ENCODE measurements around the gene CSRP2.

CSRP2 gene

GRCh38 chr12:76890151-76891143 lies 11.6 kb upstream of the CSRP2 start:
- no peak for DNase-seq

DNA sequence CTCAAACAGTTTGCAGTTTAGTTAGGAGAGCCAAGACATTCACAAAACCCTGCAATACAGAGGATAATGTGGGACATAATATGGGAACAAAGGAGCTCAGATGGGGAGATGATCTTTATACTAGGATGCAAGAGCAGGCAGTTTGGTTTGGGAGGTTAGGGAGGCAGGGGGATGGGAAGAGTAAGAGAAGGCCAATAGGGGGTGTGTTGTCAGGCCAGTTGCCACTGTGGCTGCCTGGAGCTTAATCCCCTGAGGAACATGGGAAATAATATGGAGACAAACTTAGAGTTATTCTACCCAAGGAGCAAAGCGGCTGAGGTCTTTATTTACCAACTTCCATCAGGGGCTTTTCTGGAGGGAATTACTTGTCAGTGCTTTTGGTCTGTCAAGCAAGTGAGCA lies 10.0 kb upstream of the CSRP2 start:
- no peak for DNase-seq

- peak; percentile 21 for DNase-seq
These were observed 5.0 kb upstream of the CSRP2 start for GRCh38 chr12:76883811-76884210.

DNA sequence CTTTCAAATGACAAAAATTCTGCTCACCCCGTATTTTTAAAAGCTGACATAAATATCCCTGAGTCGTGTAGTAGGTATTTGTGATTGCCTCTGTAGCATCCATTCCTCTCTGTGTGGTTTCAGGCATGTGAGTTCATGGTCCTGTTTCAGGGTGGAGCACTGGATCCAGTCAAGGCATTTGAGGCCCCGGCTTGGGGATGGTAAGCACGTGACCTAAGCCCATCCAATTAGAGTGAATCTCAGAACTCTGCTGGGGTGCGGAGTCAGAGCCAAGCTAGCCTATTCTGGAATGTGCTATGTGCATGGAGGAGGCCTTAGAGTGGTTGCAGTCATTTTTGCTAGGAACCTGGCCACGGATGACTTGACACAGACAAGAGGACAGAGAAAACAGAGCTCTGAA lies 4.3 kb upstream of the CSRP2 start:
- DNase-seq, result no peak

- no peak for DNase-seq
These were observed 3.5 kb upstream of the CSRP2 start for GRCh38 chr12:76882367-76882766.

- DNase-seq, result no peak
These were observed 2.3 kb upstream of the CSRP2 start for GRCh38 chr12:76881142-76881541.

DNA sequence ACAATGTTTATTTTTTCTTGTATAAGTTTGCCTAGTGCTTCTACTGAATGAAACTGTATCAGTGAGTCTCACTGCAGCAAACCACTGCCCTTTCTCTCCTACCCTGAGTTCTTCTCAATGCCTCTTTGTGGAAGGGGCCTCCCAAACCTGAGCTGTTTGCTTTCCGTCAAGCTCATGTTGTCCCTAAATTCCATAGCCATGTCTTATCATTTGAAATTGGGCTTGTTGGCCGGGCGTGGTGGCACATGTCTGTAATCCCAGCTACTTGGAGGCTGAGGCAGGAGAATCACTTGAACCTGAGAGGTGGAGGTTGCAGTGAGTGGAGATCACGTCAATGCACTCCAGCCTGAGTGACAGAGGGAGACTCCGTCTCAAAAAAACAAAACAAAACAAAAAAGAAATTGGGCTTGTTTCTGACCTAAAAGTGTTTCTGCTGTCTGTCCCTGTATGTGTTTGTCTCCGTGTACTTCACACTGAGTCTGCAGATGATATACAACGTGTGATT lies 1.8 kb upstream of the CSRP2 start:
- no peak for DNase-seq

GRCh38 chr12:76879710-76880518 lies 1.1 kb upstream of the CSRP2 start:
- DNase-seq, result no peak

DNA sequence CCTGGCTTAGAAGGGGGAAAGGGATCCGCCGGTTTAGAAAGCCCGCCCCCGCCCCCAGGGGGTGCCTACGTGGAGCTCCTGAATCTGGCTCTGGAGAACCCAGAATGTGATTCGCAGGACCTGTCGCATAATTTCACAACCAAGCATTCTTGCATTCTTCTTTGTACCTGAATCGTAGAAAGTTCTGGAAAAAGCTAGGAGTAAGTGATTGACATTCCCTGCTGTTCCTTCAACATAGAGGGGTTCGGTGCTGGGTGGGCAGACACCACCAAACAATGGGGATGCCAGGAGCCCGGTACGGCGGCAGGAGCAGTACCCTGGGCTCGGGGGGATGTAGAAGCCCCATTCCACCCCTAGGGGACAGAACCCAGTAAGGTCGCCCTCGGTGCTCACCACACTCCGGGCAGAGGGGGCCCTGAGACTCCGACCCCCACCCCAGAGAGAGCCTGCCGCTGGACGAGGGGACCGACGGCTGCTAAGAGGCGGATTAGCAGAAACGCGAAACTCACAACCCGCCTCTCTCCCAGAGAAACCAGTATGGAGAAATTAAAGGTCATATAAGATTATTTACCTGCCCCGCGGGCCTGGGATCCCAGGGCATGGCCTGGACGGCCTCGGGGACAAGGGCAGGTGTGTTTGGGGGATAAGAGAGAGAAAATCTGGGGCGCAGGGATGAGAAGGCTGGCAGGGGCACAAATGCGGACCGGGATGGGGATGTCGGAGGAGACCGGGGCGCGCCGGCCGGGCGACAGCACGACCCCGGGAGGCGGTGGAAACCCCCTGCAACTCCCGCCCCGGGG lies 520 bp downstream of the CSRP2 start:
- DNase-seq, result peak; percentile 25

GRCh38 chr12:76876696-76877229 lies 2.1 kb downstream of the CSRP2 start:
- no peak for DNase-seq

- no peak for DNase-seq
These were observed 4.2 kb downstream of the CSRP2 start for GRCh38 chr12:76874491-76875190.

DNA sequence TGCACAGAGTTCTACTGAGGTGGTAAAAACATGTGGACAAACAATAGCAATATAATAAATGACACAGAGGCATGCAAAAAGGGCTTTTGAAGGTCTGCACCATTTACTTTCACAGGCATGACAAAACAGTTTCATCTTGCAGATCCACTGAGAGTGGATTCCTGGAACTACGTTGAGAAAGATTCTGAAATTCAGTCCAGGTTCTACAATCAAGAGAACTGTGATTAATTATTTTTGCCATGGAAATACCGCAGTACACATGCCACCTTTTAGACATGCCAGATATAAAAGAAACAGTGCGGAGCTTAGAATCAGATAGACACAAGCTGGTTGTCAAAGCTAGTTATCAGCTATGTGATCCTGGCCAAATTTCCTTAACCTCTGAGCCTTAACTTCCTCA lies 4.8 kb downstream of the CSRP2 start:
- DNase-seq, result no peak

DNA sequence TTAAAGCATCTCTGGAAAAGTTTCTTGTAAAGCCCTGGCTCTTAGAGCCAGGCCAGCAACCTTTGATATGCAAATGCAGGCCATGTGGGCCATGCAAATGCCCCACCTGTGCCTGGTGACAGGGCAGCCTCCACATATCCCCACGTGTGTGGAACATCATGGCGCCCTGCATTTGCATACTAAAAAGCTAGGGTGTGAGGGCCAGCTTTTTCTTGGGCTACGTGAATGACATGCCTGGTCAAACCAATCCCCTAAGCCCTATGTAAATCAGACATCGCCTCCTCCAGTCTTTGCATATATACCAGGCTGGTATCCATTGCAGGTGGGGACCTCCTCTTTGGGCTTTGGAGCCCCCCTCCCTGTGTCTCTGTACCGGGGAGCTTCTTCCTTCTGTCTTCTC lies 6.4 kb downstream of the CSRP2 start:
- no peak for DNase-seq

- DNase-seq, result no peak
These were observed 7.1 kb downstream of the CSRP2 start for GRCh38 chr12:76871742-76872141.

GRCh38 chr12:76871082-76871481 lies 7.7 kb downstream of the CSRP2 start:
- DNase-seq, result no peak

DNA sequence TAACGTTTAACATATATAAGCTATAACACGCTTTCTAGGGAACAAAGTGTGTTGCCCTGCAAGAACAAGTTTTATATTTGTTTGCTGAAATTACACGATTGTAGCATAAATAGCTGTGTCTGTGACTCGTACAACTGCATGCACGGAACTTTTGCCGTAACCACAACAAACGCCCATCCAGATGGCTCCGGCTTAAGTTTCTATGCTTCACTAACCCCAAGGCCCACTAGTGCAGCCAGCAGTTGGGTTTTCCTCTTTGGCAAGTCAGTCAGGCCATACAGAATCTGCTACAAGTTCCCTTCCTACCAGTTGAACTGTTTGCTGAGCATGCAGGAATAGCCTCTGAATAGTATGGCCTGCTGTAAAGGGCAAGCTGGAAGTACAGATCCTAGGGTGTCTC lies 12.1 kb downstream of the CSRP2 start:
- DNase-seq, result no peak

DNA sequence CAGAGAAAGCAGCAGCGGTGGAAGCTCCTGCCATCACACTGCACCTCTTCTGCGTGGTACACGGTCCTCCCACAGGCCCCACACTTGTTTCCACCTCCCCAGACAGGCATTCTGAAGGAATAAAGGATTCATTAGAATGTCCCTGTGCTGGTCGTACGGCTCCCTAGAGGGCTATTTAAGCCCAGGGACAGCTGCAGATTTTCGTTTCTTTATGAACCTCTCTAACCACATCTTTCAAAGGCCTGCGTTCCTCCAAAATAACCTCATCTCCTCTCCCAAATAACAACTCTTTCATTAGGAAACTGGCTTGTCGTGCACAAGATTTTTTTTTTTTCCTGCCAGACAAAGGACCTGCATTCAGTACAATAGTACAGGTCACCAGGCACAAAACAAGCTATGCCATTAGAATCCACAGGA lies 12.7 kb downstream of the CSRP2 start:
- no peak for DNase-seq

DNA sequence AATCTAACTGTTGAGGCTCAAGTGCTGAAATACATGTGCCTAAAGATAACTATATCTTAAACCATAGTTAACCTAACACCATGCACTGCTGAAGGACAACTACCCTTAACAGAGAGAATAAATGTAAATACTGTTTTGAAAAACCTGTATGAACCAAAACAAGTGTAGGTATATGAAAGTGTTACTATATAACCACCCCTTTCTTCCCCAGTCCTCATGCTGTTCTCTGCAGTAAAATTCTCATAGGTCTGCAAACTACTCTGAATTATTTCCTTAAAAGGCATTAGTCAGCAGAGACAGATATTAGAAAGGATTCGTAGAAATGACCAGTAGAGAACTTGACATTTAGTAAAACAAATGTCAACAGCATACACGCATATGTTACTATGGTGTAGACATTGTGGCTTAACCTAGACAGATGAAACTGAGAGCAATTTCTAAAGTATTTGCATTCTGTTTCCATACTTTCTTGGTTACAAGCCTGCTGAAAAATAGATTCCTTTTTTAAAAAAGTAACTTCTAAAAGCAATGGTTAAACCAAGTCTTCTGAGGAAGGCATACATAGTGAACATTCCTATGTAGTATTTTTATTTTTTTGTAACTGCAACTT lies 13.9 kb downstream of the CSRP2 start:
- DNase-seq, result no peak

DNA sequence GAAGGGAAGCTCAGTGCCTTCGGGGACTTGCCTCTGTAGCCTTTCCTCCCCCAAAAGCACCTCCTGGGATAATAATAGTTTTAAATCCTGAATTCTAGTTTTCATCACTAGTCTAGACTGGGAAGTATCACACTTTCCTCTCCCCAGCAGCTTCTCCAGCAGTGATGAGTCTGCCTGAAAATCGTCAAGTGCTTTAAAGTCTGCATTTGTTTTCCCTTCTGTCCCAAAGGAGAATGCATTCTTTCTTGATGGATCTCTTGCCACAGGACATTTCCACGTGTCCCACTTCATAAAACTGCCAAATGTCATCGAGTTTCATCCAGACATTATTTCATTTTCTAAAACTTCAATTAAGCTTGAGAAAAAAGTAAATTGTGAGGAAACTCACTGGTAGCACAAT lies 15.0 kb downstream of the CSRP2 start:
- DNase-seq, result no peak

GRCh38 chr12:76863005-76863670 lies 15.7 kb downstream of the CSRP2 start:
- DNase-seq, result no peak

GRCh38 chr12:76860256-76860655 lies 18.6 kb downstream of the CSRP2 start:
- no peak for DNase-seq

Data from NCI-H1105 treated with DMSO at 0.1 percent for 48 hours (cell line).